A549 (cell line): ENCODE results near the gene FBXL20. TPM values are rescaled to one million over a fixed set of nuclear protein-coding genes. Genes with fewer than 3 reads are reported as not detected.

Experiments
- BHLHE40 ChIP-seq: IDR thresholded peaks from 2 replicates; pipeline ENCODE4 v1.6.1; 2012; ENCODE audit warnings: low read depth, low read length, inconsistent platforms
- CBX2 ChIP-seq: fragments of 200-600 bp; sonication (generic); IDR thresholded peaks from 2 replicates; pipeline ENCODE4 v1.6.1; 2016; ENCODE audit warnings: low read depth, mild to moderate bottlenecking, borderline replicate concordance
- CEBPB ChIP-seq, 2 experiments: fragments of >200 bp in 1 of 2; sonication (Bioruptor Twin) in 1 of 2; formaldehyde crosslinking in 1 of 2; IDR thresholded peaks; 2 replicates each; pipeline ENCODE4 v1.6.1; 2012 to 2016
- CHD2 ChIP-seq: fragments of 150-350 bp; IDR thresholded peaks from 2 replicates; pipeline ENCODE4 v1.6.1; 2014; ENCODE audit warnings: low read length; ENCODE audit not compliant: partially characterized antibody
- CHD4 ChIP-seq: fragments of 200-600 bp; sonication (generic); IDR thresholded peaks from 2 replicates; pipeline ENCODE4 v1.6.1; 2016; ENCODE audit warnings: antibody characterized with exemption, mild to moderate bottlenecking, borderline replicate concordance
- ESRRA ChIP-seq: fragments of 150-350 bp; IDR thresholded peaks from 2 replicates; pipeline ENCODE4 v1.6.1; 2014; ENCODE audit warnings: mild to moderate bottlenecking, low read length, borderline replicate concordance
- FOSB ChIP-seq: fragments of 250-450 bp; sonication (Bioruptor Pico); IDR thresholded peaks from 2 replicates; pipeline ENCODE4 v1.5.0; 2020; ENCODE audit warnings: mild to moderate bottlenecking, moderate library complexity
- FOSL2 ChIP-seq, 2 experiments: fragments of 450-650 bp in 1 of 2; fragments of >200 bp in 1 of 2; sonication (Bioruptor Twin) in 1 of 2; formaldehyde crosslinking; IDR thresholded peaks; 2 replicates each; pipeline versions ENCODE4 v1.5.0 to v1.6.1; 2016 to 2020; ENCODE audit warnings: mild to moderate bottlenecking in 1 of 2, moderate library complexity in 1 of 2
- FOXS1 ChIP-seq: fragments of 250-450 bp; sonication (Bioruptor Pico); IDR thresholded peaks from 2 replicates; pipeline ENCODE4 v1.5.0; 2020; ENCODE audit warnings: mild to moderate bottlenecking, moderate library complexity
- HEYL ChIP-seq: fragments of 250-450 bp; sonication (Bioruptor Pico); IDR thresholded peaks from 2 replicates; pipeline ENCODE4 v1.8.0; 2021; ENCODE audit warnings: mild to moderate bottlenecking, moderate library complexity
- HMGXB4 ChIP-seq: fragments of 250-450 bp; sonication (Bioruptor Pico); IDR thresholded peaks from 2 replicates; pipeline ENCODE4 v1.5.0; 2021; ENCODE audit warnings: mild to moderate bottlenecking, moderate library complexity, borderline replicate concordance
- HOXA7 ChIP-seq: fragments of 250-450 bp; sonication (Bioruptor Pico); IDR thresholded peaks from 2 replicates; pipeline ENCODE4 v1.5.0; 2020; ENCODE audit warnings: mild to moderate bottlenecking, moderate library complexity
- JUN ChIP-seq, 2 experiments: fragments of >200 bp; sonication (Bioruptor Twin); formaldehyde crosslinking; IDR thresholded peaks; 2 replicates in 1 of 2; 3 replicates in 1 of 2; pipeline ENCODE4 v1.6.1; 2016 to 2017
- KDM5A ChIP-seq: fragments of 200-600 bp; sonication (generic); IDR thresholded peaks from 2 replicates; pipeline ENCODE4 v1.6.1; 2016; ENCODE audit warnings: antibody characterized with exemption, mild to moderate bottlenecking
- MYC ChIP-seq: IDR thresholded peaks from 2 replicates; pipeline ENCODE4 v1.6.1; 2012; ENCODE audit warnings: mild to moderate bottlenecking, inconsistent platforms, low read length, improper control_type of control experiment, borderline replicate concordance
- PHF8 ChIP-seq: fragments of 200-600 bp; sonication (generic); IDR thresholded peaks from 2 replicates; pipeline ENCODE4 v1.6.1; 2016; ENCODE audit warnings: low read depth, mild to moderate bottlenecking, antibody characterized with exemption, moderate library complexity, borderline replicate concordance
- POLR2AphosphoS2 ChIP-seq: conservative IDR thresholded peaks from 2 replicates; pipeline ENCODE4 v1.6.1; 2012; ENCODE audit warnings: low read length, improper control_type of control experiment, inconsistent platforms
- RAD21 ChIP-seq, 2 experiments: fragments of >200 bp in 1 of 2; sonication (Bioruptor Twin) in 1 of 2; formaldehyde crosslinking in 1 of 2; IDR thresholded peaks in 1 of 2; conservative IDR thresholded peaks in 1 of 2; 2 replicates in 1 of 2; 3 replicates in 1 of 2; pipeline ENCODE4 v1.6.1; 2012 to 2018; ENCODE audit warnings: inconsistent platforms in 1 of 2
- RNF2 ChIP-seq: fragments of 200-600 bp; sonication (generic); IDR thresholded peaks from 2 replicates; pipeline ENCODE4 v1.6.1; 2016; ENCODE audit warnings: low read depth, mild to moderate bottlenecking, antibody characterized with exemption, moderate library complexity, borderline replicate concordance
- USF2 ChIP-seq: fragments of 450-650 bp; IDR thresholded peaks from 2 replicates; pipeline ENCODE4 v1.6.1; 2014; ENCODE audit warnings: antibody characterized with exemption
- ZC3H11A ChIP-seq: fragments of 450-650 bp; IDR thresholded peaks from 2 replicates; pipeline ENCODE4 v1.6.1; 2014; ENCODE audit warnings: antibody characterized with exemption, mild to moderate bottlenecking
- ZFP36 ChIP-seq: fragments of 450-650 bp; IDR thresholded peaks from 2 replicates; pipeline ENCODE4 v1.6.1; 2014; ENCODE audit warnings: borderline replicate concordance; ENCODE audit not compliant: partially characterized antibody
- ZNF302 ChIP-seq: fragments of 250-450 bp; sonication (Bioruptor Pico); IDR thresholded peaks from 2 replicates; pipeline ENCODE4 v1.9.0; 2021; ENCODE audit warnings: inconsistent platforms, mild to moderate bottlenecking, moderate library complexity
- polyA plus RNA-seq, 4 experiments: library from polyadenylated mRNA; depleted of rRNA in 3 of 4; stranded (reverse); fragments of >200 nt; fragmentation: RNase III in 1 of 4; extraction: RNeasy Plus Mini Kit Qiagen cat#74134 plus additional on column Dnase treatment in 1 of 4; gene quantifications; 2 replicates in 3 of 4; 3 replicates in 1 of 4; pipeline ENCODE4 v1.2.3, GENCODE V29; 2011 to 2017
- TF ChIP-seq, protein P1 (sequence below): fragments of >200 bp; sonication (Bioruptor Twin); formaldehyde crosslinking; IDR thresholded peaks from 3 replicates; pipeline ENCODE4 v1.5.1; 2016
- TF ChIP-seq, protein P2 (sequence below): fragments of 250-450 bp; sonication (Bioruptor Pico); IDR thresholded peaks from 2 replicates; pipeline ENCODE4 v1.5.0; 2020; ENCODE audit warnings: low read depth, mild to moderate bottlenecking, moderate library complexity
- TF ChIP-seq, protein P3 (sequence below): IDR thresholded peaks from 2 replicates; pipeline ENCODE4 v1.6.1; 2012
- TF ChIP-seq, protein P4 (sequence below): fragments of >200 bp; sonication (Bioruptor Twin); formaldehyde crosslinking; IDR thresholded peaks from 3 replicates; pipeline ENCODE4 v1.6.1; 2016

Gene FBXL20
- polyA plus RNA-seq, 2 of the 4 experiments (the other 2 are of a cell fraction) = 5.7 to 6.7 TPM

DNA sequence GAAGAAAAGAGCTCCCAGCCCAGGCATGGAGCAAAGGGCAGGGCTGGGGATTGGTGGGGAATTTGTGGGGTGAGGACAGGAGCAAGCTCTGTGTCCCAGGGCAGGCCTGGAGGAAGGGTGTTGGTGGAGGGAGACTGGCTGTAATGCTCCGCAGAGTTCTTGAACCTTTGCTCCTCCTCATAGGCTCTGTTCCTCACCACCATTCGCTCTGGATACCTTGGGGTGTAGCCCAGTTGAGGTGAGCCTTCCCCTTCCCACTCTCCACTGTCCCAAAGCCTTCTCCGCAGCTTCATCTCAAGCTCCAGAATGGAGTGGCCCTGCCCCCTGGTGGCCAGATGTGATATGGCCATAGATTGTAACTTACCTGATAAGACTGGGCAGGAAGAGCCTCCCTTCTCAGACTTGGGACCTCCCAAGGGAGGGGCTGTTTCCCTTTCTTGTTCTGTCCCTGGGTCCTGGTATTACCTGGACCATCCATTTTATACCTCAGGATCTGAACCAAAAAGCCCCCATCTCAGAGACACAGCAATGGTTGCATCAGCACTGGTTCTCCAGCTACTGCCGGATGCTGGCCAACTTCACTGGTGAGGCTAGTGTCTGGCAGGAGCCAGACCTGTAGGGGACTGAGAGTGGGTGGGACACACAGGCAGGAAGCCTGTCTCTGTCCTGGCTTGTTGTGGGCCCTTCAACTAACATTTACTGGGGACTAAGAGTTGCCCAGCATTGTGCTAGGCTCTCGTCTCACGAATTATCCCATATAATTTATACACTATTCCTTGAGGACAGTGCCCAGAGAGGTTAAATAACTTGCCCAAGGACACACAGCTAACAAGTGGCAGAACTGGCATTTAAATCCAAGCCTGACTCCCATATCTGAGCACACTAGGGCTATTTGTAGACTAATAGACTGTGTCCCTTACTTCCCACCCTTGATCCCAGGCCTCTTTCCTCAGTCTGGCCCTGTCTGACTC lies 156.5 kb downstream of the FBXL20 start (continued):
- TF ChIP-seq, protein P1, sequence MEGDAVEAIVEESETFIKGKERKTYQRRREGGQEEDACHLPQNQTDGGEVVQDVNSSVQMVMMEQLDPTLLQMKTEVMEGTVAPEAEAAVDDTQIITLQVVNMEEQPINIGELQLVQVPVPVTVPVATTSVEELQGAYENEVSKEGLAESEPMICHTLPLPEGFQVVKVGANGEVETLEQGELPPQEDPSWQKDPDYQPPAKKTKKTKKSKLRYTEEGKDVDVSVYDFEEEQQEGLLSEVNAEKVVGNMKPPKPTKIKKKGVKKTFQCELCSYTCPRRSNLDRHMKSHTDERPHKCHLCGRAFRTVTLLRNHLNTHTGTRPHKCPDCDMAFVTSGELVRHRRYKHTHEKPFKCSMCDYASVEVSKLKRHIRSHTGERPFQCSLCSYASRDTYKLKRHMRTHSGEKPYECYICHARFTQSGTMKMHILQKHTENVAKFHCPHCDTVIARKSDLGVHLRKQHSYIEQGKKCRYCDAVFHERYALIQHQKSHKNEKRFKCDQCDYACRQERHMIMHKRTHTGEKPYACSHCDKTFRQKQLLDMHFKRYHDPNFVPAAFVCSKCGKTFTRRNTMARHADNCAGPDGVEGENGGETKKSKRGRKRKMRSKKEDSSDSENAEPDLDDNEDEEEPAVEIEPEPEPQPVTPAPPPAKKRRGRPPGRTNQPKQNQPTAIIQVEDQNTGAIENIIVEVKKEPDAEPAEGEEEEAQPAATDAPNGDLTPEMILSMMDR = peak; percentile 97
- TF ChIP-seq, protein P2, sequence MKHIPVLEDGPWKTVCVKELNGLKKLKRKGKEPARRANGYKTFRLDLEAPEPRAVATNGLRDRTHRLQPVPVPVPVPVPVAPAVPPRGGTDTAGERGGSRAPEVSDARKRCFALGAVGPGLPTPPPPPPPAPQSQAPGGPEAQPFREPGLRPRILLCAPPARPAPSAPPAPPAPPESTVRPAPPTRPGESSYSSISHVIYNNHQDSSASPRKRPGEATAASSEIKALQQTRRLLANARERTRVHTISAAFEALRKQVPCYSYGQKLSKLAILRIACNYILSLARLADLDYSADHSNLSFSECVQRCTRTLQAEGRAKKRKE = no peak
- TF ChIP-seq PHF8 (no peak), HEYL (CRISPR knock-in tag) (0 out of 2 replicates have a peak, but pooled peaks have one; percentile 29), RNF2 (no peak), JUN (IDR thresholded peaks at IDR 0.05) (no peak), HMGXB4 (no peak), CHD4 (no peak), CBX2 (no peak), FOSL2 (IDR thresholded peaks at IDR 0.05) (no peak), FOSL2 (CRISPR knock-in tag; IDR thresholded peaks at IDR 0.05) (no peak), FOXS1 (CRISPR knock-in tag) (no peak), FOSB (CRISPR knock-in tag) (no peak), MYC (no peak), CEBPB (IDR thresholded peaks at IDR 0.05) (no peak), ZFP36 (peak; percentile 53), USF2 (no peak), RAD21 (conservative IDR thresholded peaks at IDR 0.05 in 1 of 2, IDR thresholded peaks at IDR 0.05 in 1 of 2) (peak; percentile 92 to 99), ZNF302 (CRISPR knock-in tag) (no peak), BHLHE40 (no peak), ESRRA (no peak), ZC3H11A (no peak), HOXA7 (CRISPR knock-in tag) (no peak), POLR2AphosphoS2 (no peak), CHD2 (no peak), KDM5A (no peak)
- TF ChIP-seq, protein P3, sequence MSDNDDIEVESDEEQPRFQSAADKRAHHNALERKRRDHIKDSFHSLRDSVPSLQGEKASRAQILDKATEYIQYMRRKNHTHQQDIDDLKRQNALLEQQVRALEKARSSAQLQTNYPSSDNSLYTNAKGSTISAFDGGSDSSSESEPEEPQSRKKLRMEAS = no peak
- TF ChIP-seq, protein P4, sequence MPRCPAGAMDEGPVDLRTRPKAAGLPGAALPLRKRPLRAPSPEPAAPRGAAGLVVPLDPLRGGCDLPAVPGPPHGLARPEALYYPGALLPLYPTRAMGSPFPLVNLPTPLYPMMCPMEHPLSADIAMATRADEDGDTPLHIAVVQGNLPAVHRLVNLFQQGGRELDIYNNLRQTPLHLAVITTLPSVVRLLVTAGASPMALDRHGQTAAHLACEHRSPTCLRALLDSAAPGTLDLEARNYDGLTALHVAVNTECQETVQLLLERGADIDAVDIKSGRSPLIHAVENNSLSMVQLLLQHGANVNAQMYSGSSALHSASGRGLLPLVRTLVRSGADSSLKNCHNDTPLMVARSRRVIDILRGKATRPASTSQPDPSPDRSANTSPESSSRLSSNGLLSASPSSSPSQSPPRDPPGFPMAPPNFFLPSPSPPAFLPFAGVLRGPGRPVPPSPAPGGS = no peak
